Stimulated activated CD8-positive, alpha-beta memory T cell treated with anti-CD3 and anti-CD28 coated beads, Interleukin-7, amount 100 ng/mL, for 4 hours (primary cell): ENCODE data around the gene NCAPG2.
A peak's percentile ranks its signal among the peaks of the same experiment; 100 is the strongest.
"Not testable (repeated sequence)": the region's sequence is repeated elsewhere in the genome, so short reads cannot be mapped to it uniquely, and the experiment has no call there.

Experiments used
- DNase-seq, 2 donors: peaks; one replicate each; pipeline ENCODE4 v3.0.0-alpha.2; 2020; ENCODE audit warnings: low read depth in 2 of 2

Gene NCAPG2

GRCh38 chr7:158666966-158667678 lies 37.5 kb downstream of the NCAPG2 start:
- DNase-seq: not testable (repeated sequence)

DNA sequence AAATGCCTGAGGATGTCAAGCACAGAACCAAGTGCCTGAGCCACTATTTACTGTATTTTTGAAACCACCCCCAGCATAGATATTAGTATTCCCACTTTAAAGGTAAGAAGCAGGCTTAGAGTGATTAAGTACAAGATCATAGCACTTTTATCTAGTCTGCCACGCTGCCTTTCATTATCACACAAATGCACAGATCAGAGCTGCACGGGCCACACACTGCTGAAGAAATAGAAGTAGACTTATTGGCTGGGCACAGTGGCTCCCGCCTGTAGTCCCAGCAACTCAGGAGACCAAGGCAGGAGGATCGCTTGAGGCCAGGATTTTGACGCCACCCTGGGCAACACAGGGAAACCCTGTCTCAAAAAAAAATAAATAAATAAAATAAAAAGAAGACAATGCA lies 38.2 kb downstream of the NCAPG2 start:
- DNase-seq: no peak

GRCh38 chr7:158664406-158664805 lies 40.2 kb downstream of the NCAPG2 start:
- no peak for DNase-seq

DNA sequence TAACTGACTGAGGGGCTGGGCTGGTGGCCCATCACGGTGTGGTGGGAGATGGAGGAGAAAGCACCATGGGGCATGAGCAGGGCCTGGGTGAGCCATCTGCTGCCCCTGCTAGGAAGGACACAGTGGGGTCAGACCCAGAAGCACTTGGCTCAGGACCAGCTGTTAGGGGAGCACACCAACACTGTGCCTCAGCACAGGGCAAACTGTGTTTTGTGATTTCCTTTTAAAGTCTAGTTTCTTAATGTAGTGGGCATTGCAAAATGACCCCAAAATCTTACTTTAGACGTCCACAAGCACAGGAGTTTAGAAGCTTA lies 41.2 kb downstream of the NCAPG2 start:
- DNase-seq: no peak

- DNase-seq: no peak
Observed at GRCh38 chr7:158662610-158663427, 41.8 kb downstream of the NCAPG2 start.

DNA sequence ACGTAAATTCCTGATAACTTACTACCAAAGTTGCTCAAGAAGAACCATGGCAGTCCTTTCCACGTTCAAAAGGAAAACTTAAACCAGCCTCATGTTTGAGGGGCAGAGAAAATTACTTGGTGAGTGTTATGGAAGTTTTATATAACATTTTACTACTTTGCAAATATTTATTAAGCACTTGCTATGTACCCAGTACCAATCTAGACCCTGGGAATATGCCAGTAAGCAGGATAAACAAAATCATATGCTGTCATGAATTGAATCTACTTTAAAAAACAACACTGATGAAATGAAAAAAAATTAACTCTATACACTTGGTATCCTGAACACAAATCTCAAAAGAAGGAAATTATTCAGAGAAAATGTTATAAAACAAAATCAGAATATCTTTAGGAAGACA lies 46.1 kb downstream of the NCAPG2 start:
- no peak for DNase-seq

DNA sequence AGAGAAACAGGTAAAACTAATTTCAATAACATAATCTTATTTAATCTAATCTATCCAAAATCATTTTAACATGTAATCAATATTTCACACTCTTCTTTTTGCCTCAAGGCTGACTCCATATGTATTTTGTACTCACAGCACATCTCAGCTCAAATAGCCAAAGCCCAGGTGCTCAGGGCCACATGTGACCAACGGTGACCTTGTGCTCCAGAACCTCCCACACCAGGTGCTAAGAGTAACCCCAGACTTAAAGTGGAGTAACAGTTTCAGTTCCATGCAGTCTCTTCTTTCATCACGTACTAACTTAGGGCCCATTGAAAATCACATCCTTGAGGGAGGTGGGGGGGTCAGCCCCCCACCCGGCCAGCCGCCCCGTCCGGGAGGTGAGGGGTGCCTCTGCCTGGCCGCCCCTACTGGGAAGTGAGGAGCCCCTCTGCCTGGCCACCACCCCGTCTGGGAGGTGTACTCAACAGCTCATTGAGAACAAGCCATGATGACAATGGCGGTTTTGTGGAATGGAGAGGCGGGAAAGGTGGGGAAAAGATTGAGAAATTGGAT lies 47.3 kb downstream of the NCAPG2 start:
- no peak for DNase-seq

DNA sequence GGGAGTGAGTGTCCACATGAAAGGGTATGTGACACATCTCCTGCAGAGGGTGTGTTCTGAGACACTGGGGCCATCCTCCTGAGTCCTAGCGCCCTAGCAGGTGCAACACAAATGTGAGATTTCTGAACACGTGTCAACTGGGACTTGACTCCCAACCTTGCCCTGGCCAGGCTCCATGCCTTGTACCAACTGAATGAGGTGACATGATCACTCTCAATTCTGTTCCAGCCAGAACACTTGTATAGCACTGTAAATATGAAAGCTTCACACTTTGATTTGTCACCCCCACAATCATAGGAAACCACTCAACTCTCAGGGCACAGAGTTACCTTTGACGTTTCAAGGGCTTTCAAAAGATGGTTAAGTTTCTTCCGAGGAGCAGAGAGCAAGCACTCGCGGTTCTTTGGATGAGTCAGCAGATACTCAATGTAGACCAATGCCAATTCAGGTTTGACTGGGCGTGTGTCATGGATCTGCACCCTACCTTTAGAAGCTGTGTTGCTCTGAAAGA lies 48.6 kb downstream of the NCAPG2 start:
- DNase-seq: peak in 1 of 2 donors; percentile 6

- no peak for DNase-seq
Observed at GRCh38 chr7:158655507-158655906, 49.1 kb downstream of the NCAPG2 start.

DNA sequence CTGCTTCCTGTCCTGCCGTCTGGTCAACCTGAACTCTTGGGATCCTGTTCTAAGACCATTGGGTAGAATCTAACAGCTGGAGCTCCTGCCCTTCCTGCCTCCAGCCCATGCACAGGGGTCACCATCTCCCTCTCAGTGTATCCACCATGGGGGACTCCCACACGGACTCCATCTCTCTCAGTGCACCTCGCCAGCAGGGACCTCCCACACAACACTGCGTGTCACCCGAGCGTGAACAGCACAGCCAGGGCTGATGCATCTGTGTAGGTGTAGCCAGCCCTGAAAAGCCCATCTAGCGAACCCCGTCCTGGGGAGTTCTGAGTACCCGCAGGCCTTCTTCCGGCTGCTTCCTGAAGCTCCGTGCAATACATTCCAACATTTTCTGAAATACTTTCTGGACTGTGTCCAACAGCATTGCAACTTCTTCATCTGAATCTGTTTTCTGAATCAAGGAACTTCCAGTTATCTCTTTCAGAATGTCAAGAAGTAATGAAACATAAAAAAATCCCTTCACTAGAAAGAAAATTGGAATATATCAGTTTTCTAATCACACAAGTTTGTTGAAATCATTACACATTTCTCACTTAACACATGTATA lies 52.5 kb downstream of the NCAPG2 start:
- DNase-seq: no peak

- DNase-seq: no peak
Observed at GRCh38 chr7:158650821-158651225, 53.8 kb downstream of the NCAPG2 start.

DNA sequence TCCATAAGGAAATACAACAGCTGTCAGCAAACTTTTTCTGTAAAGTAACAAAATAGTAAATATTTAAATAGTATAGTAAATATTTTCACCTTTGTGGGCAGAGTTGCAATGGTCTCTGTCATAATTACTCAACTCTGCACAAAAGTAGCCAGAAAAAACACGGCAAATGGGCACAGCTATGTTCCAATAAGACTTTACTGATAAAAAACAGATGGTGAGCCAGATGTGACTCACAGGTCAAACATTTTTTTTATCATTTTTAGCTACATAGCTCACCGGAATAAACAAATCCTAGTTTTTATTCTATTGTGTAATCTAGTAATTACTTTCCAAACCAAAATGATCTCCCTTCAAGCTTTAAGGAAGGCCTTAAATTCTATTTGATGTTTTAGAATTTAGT lies 55.3 kb downstream of the NCAPG2 start:
- no peak for DNase-seq

DNA sequence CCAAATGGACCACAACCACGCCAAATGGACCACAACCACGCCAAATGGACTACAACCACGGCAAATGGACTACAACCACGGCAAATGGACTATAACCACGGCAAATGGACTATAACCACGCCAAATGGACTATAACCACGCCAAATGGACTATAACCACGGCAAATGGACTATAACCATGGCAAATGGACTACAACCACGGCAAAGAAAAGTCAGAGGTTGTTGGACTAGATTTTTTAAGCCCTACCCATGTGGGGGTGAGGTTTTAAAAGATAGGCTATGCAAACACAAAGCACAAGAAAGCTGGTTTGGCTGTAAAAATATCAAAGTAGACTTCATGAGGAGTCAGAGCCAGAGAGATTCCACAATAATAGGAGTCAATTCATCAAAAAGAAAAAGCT lies 55.8 kb downstream of the NCAPG2 start:
- DNase-seq: no peak

DNA sequence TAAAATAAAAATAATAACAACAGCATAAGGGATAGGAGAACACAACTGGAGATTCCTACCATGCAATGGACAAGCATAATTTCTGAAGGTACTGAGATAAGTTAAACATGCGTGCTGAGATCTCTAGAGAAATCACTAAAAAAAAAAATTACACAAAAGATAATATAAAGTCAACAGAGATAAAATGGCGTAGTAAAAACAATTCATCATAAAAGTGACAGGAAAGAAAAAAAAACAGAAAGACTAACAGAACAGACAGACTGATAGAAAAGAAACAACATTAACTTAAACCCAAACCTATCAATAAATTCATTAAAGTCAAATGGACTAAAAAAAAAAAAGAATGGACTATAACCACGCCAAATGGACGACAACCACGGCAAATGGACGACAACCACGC lies 56.4 kb downstream of the NCAPG2 start:
- no peak for DNase-seq

GRCh38 chr7:158647475-158647792 lies 57.2 kb downstream of the NCAPG2 start:
- DNase-seq: no peak

DNA sequence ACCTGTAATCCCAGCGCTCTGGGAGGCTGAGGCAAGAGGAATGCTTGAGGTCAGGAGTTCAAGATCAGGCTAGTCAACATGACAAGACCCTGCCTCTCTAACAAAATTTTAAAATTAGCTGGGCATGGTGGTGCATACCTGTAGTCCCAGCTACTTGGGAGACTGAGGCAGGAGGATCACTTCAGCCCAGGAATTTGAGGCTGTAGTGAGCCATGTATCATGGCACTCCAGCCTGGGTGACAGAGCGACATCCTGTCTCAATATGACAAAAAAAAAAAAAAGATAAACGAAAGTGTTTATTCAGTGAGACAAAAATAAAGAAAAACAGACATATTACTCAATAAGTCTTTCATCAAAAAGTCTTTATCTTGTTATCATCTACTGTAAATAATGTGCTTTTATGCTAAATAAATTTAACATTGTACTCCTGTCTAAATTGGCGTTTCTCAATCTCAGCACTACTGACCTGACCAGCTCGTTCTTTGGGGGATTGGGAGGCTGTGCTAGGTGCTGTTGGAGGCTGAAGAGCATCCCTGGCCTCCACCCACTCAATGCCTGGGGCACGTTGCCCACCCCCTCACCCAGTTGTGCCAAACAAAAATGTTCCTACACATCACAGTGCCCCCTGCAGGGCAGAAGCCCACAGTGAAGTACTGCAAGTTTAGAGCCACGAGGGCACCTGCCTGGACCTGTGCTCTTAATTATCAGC lies 57.7 kb downstream of the NCAPG2 start:
- DNase-seq: no peak

DNA sequence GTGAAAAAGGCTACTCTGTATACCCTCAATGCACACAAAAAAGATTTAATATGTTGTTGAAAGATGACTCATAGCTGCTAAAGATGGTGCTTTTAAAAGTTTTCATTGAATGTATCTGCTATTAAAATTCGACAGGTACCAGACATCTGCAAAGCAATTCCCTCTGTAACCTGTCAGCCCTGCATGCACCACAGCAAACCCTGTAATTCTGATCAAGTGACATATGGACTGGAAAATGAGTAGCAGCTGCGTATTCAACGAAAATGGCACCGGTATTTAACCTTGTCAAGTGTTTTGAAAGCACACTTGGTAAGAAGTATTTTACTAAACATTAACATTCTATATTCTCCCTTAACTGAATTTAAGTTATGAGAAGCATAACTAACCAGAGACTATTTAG lies 58.8 kb downstream of the NCAPG2 start:
- no peak for DNase-seq

DNA sequence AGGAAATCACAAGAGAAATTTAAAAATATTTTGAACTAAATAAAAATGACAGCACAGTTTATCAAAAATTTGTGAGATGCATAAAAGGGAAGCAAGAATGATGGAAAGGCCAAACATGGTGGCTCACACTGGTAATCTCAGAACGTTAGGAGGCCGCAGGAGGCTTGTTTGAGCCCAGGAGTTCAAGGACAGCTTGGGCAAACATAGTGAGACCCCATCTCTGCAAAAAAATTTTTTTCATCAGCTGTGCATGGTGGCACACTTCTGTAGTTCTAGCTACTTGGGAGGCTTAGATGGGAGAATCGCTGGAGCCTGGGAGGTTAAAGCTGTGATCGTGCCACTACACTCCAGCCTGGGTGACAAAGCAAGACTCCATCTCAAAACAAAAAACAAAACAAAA lies 62.5 kb downstream of the NCAPG2 start:
- no peak for DNase-seq

DNA sequence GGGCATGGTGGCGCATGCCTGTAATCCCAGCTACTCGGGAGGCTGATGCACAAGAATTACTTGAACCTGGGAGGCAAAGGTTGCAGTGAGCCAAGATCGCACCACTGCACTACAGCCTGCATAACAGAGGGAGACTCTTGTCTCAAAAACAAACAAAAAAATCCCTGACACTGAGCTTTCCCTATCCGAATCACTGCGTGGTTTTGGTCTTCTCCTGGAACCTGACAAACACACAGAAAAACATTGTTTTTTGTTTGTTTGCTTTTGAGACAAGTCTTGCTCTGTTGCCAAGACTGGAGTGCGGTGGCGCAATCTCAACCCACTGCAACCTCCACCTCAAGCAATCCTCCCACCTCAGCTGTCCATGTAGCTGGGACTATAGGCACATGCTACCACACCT lies 66.6 kb downstream of the NCAPG2 start:
- DNase-seq: no peak

DNA sequence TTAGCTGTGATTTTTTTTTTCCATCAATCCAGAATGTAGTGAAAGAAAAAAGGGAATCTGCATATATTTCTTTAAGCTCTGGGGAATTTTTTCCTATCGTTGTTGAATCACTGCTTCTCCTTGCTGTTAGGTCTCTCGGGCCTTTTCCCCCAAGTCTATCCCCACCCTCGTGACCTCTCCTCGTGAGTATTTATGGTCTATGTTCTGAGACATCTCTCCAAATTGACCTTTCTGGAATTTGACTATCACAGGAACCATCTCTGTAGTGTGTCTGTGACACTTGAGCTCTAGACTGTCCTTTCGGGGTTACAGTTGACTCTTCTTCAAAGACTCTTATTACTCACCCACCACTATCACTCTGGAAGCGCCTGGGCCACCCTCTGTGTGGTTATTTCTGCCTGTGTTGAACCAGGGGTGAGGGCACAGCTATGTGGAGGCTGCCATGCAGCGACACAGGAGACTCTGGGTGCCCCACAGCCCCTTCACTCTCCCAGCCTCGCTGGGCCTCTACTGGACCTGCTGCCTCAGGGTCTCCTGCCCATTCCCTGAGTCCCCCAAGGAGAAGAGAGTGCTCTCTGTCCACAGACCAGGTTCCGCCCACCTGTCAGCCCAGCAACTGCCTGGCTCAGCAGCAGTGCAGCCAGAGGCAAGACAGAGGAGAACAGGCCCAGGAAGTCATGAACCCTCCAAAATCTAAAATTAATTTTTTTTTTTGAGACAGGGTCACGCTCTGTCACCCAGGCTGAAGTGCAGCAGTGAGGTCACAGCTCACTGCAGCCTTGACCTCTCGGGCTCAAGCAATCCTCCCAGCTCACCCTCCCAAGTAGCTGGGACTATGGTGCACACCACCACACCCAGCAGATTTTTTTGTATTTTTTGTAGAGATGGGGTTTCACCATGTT lies 71.3 kb downstream of the NCAPG2 start:
- DNase-seq: no peak

DNA sequence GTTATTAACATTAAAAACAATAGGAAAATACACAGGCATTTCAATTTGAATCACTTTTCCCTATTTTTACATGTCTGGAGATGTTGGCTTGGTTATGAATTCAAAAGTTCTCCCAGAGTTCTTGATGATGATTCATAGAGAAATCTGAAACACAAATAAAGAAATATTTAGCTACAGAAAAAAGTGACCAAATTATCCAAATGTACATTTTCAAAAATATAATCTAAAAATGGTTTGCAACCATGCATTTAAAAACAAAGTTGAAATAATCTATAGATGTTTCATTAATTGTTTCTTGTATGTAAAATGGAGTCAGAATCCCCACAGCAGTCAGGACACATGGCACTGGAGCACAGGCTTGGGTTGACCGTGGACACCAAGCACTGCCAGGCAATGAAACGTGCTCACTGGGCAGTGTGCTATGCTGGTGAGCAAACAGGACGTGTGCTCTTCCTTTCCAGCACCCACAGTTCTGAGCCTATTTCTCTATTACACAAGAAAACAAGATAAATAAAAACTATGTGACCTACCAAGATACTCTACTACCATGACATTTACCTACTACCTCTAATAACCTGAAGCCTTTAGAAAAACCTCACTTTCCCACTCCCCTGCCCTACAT lies 72.9 kb downstream of the NCAPG2 start:
- DNase-seq: no peak
